ENCODE measurements around the gene NYNRIN. TPM values are rescaled to one million over a fixed set of nuclear protein-coding genes. Genes with fewer than 3 reads are reported as not detected.

The NYNRIN gene
- total RNA-seq, 1 experiment from 2014 or later = 18.7 TPM

GRCh38 chr14:24463884-24464785, 65.3 kb downstream of the NYNRIN start:
- no peaks in the 10 kb centered on the region for H3K27me3 ChIP-seq (ENCODE audit: insufficient read depth, low read length)
- peaks cover 3% of the 10 kb centered on the region for H3K27me3 Mint-ChIP-seq (ENCODE audit: low read depth)
- no peaks in the 10 kb centered on the region for H3K9me3 Mint-ChIP-seq

More at GRCh38 chr14:24463884-24464785, 65.3 kb downstream of the NYNRIN start:
- H3K36me3 Mint-ChIP-seq (ENCODE audit: insufficient read depth in 1 of 3, low read depth in 3 of 3) = no peaks in the 10 kb centered on the region; a peak in 1 of 7 replicates
- Histone ChIP-seq H3K4me2 (ENCODE audit: insufficient read depth, insufficient read length, low read length) (no peak overlapping the region), H3K79me2 (ENCODE audit: insufficient read depth, low read length) (no peaks in the 10 kb centered on the region), H3T11ph (ENCODE audit: low read length) (no peak overlapping the region), H2AFZ (ENCODE audit: low read length) (no peak overlapping the region), H3K27ac (ENCODE audit: insufficient read length, low read depth, low read length) (no peak overlapping the region), H3K14ac (ENCODE audit: insufficient read depth, low read length) (no peak overlapping the region), H3K9ac (ENCODE audit: extremely low read depth, insufficient read length, low read length) (no peak overlapping the region), H3K4me1 (ENCODE audit: insufficient read depth, low read length) (no peaks in the 10 kb centered on the region), H2BK120ac (ENCODE audit: low read depth, low read length, poor library complexity, severe bottlenecking) (no peak overlapping the region), H2BK20ac (ENCODE audit: low read depth, low read length, poor library complexity, severe bottlenecking) (no peak overlapping the region), H2BK15ac (ENCODE audit: low read depth, low read length) (no peak overlapping the region), H2BK5ac (ENCODE audit: insufficient read length, low read length) (no peak overlapping the region), H3K23ac (ENCODE audit: insufficient read length, low read depth, low read length) (no peak overlapping the region), H4K5ac (ENCODE audit: insufficient read length, low read depth, low read length) (no peak overlapping the region), H2AK5ac (ENCODE audit: insufficient read length, low read length) (no peak overlapping the region), H4K20me1 (ENCODE audit: control insufficient read depth, insufficient read depth, insufficient read length) (no peaks in the 10 kb centered on the region), H3K79me1 (ENCODE audit: insufficient read depth, low read depth, low read length, poor library complexity, severe bottlenecking) (no peaks in the 10 kb centered on the region), H3K18ac (ENCODE audit: insufficient read length, low read depth, low read length) (no peak overlapping the region), H2BK12ac (ENCODE audit: insufficient read length, low read depth, low read length) (no peak overlapping the region), H3K4ac (ENCODE audit: low read depth, low read length) (no peak overlapping the region), H3K23me2 (ENCODE audit: insufficient read length, low read depth, low read length, poor library complexity, severe bottlenecking) (no peaks in the 10 kb centered on the region), H4K91ac (ENCODE audit: insufficient read length, low read depth, low read length) (no peak overlapping the region), H3K56ac (ENCODE audit: insufficient read length, low read depth, low read length) (no peak overlapping the region), H4K8ac (replicated peaks; ENCODE audit: insufficient read length, low read depth, low read length) (no peak overlapping the region), H3K9me3 (ENCODE audit: control insufficient read depth, low read depth, low read length) (no peaks in the 10 kb centered on the region)
- DNase-seq = no peak
- TF ChIP-seq CTCF (conservative IDR thresholded peaks at IDR 0.05) = no peak
- WGBS (ENCODE audit: extremely low coverage, insufficient read length, low lambda C conversion rate) = no CpG with 5 or more reads among the region's 4 CpGs
- H3K4me1 Mint-ChIP-seq = no peaks in the 10 kb centered on the region
- no peak overlapping the region for H3K27ac Mint-ChIP-seq
- no peak overlapping the region for H3K4me3 Mint-ChIP-seq
